CD4-positive, alpha-beta T cell treated with Interleukin-4 for 4 hours (primary cell): ENCODE measurements around the gene RAB29.

Source experiments
- DNase-seq: peaks from one replicate; pipeline ENCODE4 v3.0.0-alpha.2; 2020

RAB29 gene

DNA sequence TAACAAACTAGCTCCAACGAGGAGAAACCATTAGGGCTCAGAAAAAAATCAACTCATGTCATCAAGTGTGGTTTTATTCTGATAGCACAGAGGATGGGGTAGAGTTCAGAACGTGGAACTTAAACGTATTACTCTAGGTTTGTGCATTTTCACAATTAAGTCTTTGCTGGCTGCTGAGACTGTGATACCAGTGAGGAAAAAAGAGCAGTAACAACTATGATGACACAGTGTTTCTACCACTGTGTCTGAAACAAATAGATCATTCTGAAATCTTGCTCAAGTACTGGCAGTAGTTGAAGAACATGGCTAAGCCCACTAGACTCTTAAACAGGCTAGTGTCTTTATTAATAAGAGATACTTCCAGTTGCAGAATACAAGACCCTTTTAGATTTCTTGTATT, 56.3 kb downstream of the RAB29 start:
- no peak for DNase-seq
